ENCODE results near the gene NUDT4.

NUDT4 gene

GRCh38 chr12:93447555-93448290 is 70.0 kb downstream of the NUDT4 start:
- H3K9me3 Mint-ChIP-seq = no peaks in the 10 kb centered on the region
- H3K4me1 Mint-ChIP-seq (ENCODE audit: low read depth) = peaks cover 35% of the 10 kb centered on the region
- H3K27ac Mint-ChIP-seq = no peak overlapping the region

DNA sequence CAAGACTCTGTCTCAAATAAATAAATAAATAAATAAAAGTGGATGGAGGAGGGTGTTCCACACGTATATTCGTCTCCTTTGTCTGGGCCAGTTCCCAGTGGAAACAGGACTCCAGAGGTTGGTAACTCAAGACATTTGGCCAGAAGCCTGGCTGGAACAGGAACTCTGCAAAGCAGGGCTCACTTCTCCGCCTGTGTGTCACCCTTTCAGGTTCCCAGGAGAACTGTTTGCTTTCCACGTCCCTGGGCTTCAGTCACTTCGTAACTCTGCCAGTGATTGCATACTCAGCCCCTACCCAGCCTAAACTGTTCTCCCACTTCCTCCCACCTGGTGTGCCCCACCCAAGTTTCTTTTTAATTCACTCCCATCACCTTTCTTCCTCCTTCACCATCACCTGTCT is 71.1 kb downstream of the NUDT4 start:
- Mint-ChIP-seq H3K27ac (no peak overlapping the region), H3K9me3 (no peaks in the 10 kb centered on the region), H3K4me3 (no peak overlapping the region), H3K36me3 (ENCODE audit: low read depth) (no peaks in the 10 kb centered on the region), H3K27me3 (no peaks in the 10 kb centered on the region), H3K4me1 (ENCODE audit: low read depth) (peaks cover 24% of the 10 kb centered on the region)

More at GRCh38 chr12:93447555-93448290, 70.0 kb downstream of the NUDT4 start:
- Mint-ChIP-seq H3K27me3 (no peaks in the 10 kb centered on the region), H3K4me3 (no peak overlapping the region), H3K36me3 (ENCODE audit: low read depth) (no peaks in the 10 kb centered on the region)

GRCh38 chr12:93449277-93449676 is 71.6 kb downstream of the NUDT4 start:
- Mint-ChIP-seq H3K27ac (no peak overlapping the region), H3K9me3 (no peaks in the 10 kb centered on the region), H3K4me3 (no peak overlapping the region)

GRCh38 chr12:93451423-93452158 is 73.9 kb downstream of the NUDT4 start:
- Mint-ChIP-seq H3K4me3 (no peak overlapping the region), H3K9me3 (no peaks in the 10 kb centered on the region), H3K36me3 (ENCODE audit: low read depth) (no peaks in the 10 kb centered on the region), H3K27me3 (no peaks in the 10 kb centered on the region), H3K4me1 (ENCODE audit: low read depth) (peaks cover 24% of the 10 kb centered on the region), H3K27ac (no peak overlapping the region)

More at GRCh38 chr12:93449277-93449676, 71.6 kb downstream of the NUDT4 start:
- H3K36me3 Mint-ChIP-seq (ENCODE audit: low read depth) = no peaks in the 10 kb centered on the region
- H3K27me3 Mint-ChIP-seq = no peaks in the 10 kb centered on the region
- H3K4me1 Mint-ChIP-seq (ENCODE audit: low read depth) = peaks cover 24% of the 10 kb centered on the region

DNA sequence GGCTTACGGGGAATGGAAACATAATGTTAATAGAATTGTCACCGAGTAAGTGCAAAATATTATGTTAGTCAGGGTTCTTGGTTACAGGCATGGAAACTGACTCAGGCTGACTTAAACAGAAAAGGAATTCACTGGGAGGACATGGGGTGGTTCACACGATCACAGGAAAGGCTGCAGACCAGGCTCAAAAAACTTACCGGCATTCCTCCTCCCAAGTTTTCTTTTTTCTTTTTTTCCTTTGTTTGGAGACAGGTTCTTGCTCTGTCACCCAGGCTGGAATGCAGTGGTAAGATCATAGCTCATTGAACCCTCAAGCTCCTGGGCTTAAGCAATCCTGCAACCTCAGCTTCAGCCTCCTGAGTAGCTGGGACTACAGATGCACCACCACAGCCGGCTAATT is 75.9 kb downstream of the NUDT4 start:
- Mint-ChIP-seq H3K4me1 (ENCODE audit: low read depth) (peaks cover 9% of the 10 kb centered on the region), H3K36me3 (ENCODE audit: low read depth) (no peaks in the 10 kb centered on the region), H3K27ac (no peak overlapping the region), H3K4me3 (no peak overlapping the region), H3K9me3 (no peaks in the 10 kb centered on the region), H3K27me3 (no peaks in the 10 kb centered on the region)

DNA sequence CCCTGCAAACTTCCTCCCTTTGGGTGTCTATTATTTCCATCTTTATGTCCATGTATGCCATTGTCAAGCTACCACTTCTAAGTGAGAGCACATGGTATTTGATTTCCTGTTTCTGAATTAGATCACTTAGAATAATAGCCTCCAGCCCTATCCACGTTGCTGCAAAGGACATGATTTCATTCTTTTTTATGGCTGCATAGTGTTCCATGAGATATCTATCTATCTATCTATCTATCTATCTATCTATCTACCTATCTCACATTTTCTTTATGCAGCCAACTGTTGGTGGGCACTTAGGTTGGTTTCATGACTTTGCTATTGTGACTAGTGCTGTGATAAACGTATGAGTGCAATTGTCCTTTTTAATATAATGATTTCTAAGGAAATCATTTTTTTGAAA is 78.4 kb downstream of the NUDT4 start:
- Mint-ChIP-seq H3K9me3 (no peaks in the 10 kb centered on the region), H3K27me3 (no peaks in the 10 kb centered on the region), H3K4me1 (ENCODE audit: low read depth) (no peaks in the 10 kb centered on the region), H3K36me3 (ENCODE audit: low read depth) (no peaks in the 10 kb centered on the region), H3K27ac (no peak overlapping the region), H3K4me3 (no peak overlapping the region)

Data from stimulated activated naive CD8-positive, alpha-beta T cell treated with anti-CD3 and anti-CD28 coated beads, Interleukin-15, Interleukin-2, amounts not matched to agents 100 ng/mL and 50 ng/mL, for 24 hours (primary cell).